GM18499 (cell line): ENCODE measurements around the gene RNF141.

Experiments
- ATAC-seq: cut with Tn5 transposase; IDR thresholded peaks from one replicate; pipeline ENCODE4 v1.9.1; 2021; ENCODE audit warnings: moderate number of reproducible peaks; ENCODE audit not compliant: insufficient read depth, unreplicated experiment

The RNF141 gene

DNA sequence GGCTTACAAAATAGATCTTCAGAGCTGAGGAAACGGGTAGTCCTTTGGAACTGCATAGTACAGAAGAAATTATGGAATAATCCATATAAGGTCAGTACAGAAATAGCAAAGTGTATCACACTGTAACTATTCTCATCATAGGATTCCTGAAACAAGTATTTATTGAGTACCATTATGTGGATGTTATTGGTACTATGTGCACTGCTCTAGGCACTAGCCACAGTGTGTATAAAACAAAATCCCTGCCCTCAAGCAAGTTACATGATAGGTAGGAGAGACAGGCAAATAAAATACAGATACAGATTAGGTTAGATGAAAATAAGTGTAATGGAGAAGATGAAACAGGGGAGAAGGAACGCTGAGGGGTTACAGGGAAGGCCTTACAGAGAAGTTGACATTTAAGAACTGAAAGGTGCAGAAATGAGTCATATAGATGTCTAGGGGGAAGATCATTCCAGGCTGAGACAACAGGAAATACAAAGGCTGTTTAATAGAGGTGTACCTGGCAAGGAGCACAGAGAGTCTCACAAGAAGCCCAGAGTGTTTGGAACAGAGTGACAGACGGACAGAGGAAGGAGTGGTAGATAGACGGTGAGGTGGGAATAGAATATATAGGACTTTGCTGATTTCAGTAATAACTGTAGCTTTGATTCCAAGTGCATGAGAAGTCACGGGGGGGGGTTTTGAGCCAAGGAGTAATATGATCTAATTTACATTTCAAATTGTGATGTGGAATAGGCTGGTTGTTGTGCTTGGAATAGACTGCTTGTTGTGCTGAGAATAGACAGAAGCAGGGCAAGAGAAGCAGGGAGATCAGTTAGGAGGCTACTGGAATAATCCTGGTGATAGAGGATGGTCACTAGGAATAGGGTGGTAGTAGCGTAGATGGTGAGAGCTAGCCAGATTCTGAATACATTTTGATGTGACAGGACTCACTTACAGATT is 13.7 kb downstream of the RNF141 start:
- ATAC-seq: no peak

DNA sequence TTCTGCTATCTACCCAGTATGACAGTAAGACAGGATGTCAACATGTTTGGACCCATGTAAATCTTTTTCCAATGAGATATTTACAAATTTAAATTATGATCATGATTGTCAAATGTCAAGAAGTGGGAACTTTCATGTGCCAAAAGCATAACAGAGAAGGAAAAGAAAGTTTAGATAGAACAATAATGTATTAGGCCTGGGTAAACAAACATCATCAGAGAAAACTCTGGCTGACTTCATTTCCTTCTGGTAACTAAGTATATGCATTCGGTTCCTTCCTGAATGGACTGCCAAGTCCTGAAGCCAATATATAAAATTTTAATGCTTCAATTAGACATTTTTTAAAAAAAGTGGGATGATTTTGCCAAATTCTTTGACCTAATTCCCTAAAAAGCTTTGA is 16.5 kb downstream of the RNF141 start:
- no peak for ATAC-seq

DNA sequence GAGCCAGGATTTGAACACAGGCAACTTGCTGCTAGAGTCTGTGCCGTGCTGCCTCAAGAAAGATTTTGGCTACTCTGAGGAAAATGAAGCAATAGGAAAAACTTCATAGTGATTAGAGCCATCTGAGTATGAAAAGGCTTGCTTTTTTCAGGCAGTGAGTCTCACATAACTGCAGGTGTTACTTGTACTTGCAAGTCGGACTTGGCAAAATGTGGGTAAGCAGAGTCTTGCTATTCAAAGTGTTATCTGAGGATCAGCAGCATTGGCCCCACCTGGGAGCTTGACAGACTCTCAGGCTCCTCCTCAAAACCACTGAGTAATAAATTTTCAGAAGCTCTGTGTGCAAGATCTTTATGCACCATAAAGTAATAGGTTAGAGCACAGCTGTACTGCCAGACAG is 18.1 kb downstream of the RNF141 start:
- ATAC-seq: no peak

DNA sequence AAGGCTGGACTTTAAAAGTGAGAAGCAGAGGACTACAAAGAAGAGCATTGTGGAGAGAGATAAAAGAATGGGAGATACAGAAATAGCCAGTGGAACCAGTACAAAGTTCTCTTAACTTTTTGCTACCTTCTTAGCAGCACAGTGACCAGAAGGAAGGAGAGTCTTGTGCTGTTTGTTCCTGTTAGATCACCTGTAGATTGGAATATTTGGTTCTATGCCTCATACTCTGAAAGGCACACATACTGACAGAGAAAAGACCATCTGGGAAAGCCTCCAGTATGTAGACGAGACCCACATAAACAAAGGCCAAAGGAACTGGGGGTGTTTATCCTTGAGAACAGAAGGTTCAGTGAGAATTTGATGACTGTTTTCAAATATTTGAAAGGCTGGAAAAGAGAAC is 18.7 kb downstream of the RNF141 start:
- ATAC-seq: no peak

DNA sequence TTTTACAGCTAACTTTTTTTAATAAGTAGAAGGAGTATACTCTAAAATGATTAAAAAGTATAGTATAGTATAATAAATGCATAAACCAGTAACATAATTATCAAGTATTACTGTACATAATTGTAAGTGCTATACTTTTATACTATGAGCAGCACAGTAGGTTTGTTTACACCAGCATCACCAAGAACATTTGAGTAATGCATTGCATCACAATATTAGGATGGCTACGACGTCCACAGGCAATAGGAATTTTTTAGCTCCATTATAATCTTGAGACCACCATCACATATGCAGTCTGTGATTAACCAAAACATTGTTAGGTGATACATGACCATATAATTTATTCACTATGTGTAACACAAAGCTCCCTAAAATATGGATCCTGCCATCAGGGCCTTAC is 20.4 kb downstream of the RNF141 start:
- no peak for ATAC-seq

DNA sequence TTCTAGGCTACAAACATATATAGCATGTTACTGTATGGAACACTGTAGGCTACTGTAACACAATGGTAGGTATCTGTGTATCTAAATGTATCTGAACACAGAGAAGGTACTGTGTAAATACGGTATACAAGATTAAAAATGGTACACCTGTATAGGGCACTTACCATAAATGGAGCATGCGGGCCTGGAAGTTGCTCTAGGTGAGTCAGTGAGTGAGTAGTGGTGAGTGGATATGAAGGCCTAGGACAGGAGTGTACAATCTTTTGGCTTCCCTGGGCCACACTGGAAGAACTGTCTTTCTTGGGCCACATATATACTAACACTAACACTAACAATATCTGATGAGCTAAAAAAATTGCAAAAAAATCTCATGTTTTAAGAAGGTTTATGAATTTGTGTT is 21.4 kb downstream of the RNF141 start:
- ATAC-seq: no peak

DNA sequence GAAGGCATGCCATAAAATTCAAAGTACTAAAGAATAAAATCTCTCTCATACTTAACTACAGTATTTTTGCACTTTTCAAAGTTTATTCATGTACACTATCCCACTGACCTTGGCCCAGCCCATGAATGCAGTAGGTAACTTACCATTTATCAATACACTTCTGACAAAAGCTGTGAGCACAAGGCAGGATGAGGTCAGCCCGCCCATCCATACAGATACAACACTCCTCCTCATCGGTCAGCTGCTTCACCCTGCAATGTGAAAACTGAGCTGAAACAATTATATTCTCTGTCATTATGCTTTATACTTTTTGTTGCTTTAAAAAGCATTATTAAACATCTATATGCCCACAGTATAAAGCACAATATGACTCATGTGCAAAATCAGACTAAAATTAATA is 22.1 kb downstream of the RNF141 start:
- ATAC-seq: no peak

DNA sequence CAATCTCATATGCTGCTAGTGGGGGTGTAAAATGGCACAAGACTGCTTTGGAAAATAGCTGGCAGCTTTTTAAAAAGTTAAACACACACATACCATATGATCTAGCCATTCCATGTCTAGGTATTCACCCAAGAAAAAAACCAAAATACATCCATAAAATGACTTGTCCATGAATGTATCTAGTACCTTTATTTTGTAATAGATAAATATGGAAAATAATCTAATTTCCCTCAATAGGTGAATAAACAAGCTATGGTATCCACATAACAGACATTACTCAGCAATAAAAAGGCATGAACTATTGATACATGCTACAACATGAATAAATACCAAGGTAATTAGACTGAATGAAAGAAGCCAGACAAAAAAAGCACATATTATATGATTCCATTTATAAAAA is 22.9 kb downstream of the RNF141 start:
- no peak for ATAC-seq

DNA sequence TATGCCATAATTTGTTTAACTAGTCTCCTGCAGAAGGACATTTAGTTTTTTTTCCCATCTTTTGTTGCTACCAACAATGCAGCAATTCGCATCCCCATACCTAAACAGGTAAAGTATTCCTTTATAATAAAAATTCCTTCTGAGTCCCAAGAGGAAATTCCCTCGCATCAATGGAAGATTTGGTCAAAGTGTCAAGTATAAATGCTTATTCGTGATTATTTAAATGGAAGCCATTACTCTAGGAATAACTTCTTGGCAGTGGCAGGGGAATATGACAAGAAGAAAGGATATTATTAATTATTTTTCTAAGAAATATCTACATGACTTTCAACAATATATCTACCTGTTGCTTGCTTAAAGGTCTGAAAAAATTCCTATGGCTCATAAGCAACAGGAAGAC is 25.6 kb downstream of the RNF141 start:
- no peak for ATAC-seq

DNA sequence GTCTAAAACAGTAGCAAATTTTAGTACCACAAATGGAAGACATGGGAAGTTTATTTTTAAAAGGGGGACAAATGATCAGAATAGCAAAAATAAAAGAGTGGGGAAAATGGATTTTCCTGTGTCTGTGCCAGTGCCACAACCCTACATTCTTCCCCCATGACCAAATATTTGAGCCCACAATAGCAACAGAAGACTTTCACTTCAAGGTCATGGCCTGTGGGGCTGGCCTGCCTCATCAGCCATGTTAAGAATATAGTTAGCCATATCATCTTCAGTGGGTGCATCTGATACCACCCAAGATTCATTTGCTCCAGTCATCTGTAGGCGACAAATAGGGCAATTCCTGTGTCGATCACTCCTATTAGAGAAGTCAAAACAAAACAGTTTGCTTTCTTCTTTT is 26.3 kb downstream of the RNF141 start:
- no peak for ATAC-seq

DNA sequence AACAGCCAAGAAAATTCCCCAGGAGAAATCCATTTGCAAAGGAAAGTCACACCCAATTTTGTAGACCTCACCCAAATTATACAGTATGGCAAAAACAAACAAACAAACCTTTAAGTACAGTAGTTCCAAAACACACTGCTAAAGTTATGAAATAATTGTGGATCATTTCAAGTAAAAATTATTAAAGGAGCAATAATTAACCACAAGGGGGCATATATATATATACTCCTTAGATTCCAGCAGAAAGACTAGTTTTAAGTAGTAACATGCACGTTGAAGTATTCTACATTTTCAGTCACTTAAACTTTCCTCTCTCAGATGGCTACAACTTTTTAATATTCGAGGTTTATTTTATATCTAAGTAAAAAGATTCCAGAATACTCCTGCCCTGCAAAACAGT is 26.8 kb downstream of the RNF141 start:
- ATAC-seq: no peak

DNA sequence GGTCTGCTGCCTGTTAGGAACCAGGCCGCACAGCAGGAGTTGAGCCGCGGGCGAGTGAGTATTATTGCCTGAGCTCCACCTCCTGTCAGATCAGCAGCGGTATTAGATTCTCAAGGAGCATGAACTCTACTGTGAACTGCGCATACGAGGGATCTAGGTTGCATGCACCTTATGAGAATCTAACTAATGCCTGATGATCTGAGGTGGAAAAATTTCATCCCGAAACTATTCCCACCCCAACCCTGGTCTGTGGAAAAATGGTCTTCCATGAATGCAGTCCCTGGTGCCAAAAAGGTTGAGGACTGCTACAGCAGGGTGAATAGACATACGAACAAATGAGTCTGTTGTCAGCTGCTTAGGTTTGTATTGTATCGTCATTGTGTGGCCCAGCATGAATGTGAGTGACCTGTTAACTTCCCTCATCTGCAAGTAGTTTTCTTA is 29.8 kb downstream of the RNF141 start:
- ATAC-seq: no peak

DNA sequence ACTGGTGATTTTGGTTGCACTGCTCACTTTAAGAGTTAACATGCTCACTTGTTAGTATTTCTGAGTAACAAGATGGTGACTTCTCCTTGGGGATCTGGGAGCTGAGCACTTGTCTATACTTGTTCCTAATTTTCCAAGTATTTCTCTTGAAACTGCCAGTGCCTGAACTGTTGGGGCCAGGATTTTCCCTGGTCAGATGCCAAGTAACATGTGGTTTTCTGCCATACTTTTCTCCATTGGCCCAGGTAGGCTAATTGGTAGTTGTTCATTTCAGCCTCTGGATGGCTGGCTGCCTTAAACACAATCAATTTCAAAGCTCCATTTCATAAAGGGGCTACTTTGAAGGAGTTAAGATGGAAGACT is 35.0 kb downstream of the RNF141 start:
- no peak for ATAC-seq

DNA sequence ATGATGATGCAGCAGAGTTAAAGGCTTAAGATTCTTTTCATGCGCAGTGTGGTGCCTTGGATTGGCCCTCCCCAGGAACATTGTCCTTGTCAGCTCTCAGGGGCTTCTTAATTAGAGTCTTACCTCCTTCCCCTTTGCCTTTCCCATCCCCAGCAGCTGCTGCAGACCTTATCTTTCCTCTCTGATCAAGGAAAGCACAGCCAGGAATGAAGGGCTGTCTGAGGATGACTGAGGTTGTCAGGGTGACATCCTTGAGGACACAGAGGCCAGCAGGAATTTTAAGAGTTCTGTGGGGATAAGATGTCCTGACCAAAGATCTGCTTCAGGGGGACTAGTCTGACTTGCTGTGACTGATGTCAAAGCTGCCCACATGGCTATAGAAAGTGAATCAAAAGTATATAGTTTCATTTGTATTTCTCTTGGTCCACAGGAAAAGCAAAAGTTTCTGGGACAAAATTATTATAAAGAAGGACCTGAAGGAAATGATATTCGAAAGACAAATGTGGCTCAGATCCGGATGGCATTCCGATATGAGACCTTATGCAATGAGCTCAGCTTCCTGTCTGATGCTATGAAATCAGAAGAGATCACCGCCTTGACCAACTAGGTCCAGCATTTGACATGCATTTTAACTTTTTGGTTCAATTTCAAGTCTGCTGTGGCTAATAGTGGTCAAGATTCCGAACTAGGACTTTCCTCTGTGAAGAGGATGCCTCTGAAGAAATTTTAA is 35.5 kb downstream of the RNF141 start:
- no peak for ATAC-seq

DNA sequence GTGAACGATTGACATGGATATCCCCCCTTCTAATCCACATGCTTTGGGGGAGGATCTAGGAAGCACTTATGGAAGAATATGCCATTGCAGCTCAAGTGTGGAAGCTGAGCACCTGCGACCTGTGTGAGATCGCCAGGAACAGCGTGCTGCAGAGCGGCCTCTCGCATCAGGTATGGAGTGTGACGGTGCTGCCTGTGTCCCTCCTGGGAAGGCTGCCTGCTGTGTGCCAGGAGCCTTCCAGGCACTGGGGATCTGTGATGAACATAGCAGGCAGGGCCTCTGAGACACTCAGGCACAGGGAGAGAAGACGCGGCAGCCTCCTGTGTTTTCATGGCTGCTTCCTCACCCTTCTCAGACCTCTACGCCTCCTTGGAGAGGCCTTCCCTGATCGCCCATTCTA is 36.5 kb downstream of the RNF141 start:
- no peak for ATAC-seq

DNA sequence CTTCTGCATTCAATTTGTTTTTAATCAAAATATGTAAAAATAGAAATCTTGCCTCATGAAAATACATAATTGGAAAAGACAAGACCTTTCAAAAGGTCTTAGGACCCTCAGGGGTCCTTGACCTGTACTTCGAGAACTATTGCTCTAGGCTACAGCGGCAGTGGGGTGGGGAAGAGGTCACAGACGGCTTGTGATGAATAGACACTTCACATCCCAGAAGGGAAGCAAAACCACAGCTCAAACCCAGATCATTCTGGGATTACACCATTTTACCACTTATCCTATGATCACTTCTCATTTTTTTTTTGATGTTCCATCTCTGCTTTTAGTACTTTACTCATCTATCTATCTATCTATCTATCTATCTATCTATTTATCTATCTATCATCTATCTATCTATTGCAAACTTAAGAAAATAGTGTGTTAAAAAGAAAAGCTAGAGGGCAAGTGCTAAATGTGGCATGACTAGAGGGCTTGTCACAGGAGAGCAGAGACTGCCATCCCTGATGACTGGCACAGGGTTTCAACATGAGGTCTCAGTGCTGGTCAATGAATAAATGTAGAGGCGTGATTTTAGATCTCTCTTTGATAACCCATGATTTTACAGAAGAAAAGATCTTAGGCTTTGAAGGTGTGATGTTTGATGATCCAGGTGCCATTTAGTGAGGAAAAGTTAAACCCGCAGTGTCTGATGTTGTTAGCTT is 37.1 kb downstream of the RNF141 start:
- no peak for ATAC-seq

DNA sequence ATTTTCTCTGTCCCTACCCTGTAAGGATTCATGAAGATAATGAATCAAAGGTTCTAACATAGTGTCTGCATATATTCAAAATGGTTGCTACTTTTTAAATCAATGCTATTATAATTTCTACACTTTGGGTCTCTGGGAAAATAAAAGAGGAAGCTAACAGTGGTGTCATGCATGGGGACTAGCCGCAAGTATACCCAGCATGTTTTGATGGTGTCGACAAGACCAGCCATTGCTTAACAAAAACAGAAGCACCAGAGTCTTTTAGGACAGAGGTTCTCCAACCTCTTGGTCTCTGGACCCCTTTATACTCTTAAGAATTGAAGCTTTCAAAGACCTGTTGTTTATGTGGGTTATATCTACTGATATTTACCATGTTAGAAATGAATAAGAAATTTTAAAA is 37.8 kb downstream of the RNF141 start:
- no peak for ATAC-seq

DNA sequence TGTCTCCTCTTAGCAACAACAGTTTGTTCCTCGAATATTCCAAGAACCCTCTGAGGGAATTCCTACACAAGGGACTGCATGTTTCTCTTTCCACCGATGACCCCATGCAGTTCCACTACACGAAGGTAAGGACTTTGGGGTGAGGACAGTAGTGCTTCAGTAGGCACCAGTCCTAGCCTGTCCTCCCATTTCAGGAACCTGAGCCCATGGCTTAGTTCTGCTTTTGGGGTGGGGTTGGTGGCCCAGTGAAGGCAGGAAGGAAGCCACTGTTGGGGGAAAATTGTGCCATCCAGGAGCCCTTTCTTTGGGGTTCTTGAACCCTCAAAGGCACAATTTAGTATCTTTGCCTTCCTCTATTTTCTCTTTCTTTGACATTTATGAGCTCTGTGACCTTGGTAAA is 38.2 kb downstream of the RNF141 start:
- no peak for ATAC-seq

DNA sequence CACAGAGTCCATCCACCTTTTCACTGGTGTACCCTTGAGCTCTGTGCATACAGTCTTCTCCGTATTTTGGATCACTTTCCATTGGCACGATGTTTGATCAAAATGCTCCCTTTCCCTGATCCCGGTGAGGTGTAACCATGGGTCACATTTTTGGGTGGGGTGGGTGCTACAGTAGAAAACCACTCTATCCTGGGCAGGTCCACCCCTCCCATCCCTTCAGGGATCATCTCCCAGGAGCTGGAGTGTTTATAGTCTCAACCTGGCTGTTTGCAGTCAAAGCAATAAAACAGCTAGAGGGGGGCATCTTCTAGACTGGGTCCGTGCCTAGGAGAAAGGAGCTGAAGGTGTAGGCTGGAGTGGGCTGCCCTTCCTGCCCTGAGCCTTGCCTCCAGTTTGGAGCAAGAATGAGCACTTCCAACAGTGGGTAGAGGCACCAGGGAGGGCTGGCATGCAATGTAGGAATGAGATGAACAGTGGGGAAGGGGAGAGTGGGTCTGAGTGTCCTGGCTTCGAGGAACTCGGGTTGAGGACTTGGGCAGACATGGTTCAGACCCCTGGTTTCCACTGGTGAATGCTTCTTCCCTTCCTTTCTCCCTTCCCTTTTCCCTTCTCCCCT is 38.8 kb downstream of the RNF141 start:
- no peak for ATAC-seq

DNA sequence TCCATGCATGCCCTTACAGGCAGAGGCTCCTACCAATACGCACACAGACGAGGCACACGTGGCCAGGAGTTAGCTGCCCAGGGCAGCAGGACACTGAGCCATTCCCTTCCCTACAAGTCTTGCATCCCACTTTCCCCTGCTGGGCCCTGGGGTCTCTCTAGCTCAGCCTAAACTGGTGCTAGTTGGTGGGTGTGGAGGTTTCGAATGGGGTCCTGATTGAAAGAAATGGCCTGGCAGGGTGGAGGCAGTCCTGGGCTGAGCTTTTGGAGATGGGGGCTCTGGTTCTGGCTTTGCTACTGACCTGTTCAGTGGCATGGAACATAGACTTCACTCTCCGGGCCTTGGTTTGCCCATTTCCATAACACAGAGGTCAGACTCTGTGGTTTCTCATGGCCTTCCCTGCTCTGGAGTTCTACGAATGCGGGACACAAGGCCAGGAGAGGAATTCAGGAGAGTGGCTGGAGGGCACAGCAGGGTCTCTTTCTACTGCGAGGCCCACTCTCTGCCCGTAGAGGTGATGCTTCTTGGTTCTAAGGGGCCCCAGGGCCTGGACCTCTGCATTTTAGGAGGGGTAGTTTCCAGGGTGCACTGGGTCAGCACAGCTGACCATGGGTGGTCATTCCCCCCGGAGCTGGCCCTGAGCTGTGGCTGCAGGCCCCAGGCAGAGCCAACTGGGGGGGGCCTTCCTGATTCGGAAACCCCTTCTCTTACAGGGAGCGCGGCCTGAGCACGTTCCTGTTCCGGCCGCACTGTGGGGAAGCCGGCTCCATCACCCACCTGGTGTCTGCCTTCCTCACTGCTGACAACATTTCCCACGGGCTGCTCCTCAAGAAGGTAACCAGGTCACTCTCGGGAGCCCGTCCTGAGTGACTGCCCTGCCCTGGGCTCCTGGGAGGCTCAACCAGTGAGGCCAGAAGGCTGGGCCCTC is 40.0 kb downstream of the RNF141 start:
- no peak for ATAC-seq
